GM19193 (cell line): ENCODE measurements around the gene LMNB1.

Experiments
- POLR2A ChIP-seq: IDR thresholded peaks from 4 replicates; pipeline ENCODE4 v1.6.1; 2011; ENCODE audit not compliant: insufficient read depth, insufficient read length; ENCODE audit errors: extremely low read depth

LMNB1 gene

DNA sequence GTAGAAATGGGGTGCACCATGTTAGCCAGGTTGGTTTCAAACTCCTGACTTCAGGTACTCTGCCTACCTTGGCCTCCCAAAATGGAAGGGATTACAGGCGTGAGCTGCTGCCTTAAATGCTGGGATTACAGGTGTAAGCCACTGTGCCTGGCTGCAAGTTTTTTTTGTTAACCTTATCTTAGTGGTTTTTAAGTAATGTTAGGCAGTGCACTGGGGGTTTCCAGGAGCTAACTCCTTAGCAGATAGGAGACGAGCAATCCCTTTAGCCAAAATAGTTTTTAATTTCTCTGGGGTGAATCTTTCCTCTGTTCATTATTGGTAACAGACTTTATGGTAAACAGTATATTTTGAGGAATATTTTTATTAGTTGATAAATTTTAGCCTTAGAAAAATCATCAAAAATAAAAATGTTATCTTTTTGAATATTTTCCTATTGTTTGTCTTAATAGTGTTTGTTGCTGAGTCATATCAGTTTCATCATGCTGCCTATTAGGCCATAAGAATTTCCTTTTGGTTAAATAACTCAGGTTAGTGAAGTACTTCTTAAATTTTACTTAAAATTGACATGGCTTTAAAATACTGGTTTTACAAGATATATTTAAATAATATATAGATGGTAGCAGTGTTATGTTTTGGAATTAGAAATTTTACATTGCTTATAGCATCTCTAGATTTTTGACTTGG lies 37.9 kb downstream of the LMNB1 start:
- TF ChIP-seq POLR2A, result no peak

DNA sequence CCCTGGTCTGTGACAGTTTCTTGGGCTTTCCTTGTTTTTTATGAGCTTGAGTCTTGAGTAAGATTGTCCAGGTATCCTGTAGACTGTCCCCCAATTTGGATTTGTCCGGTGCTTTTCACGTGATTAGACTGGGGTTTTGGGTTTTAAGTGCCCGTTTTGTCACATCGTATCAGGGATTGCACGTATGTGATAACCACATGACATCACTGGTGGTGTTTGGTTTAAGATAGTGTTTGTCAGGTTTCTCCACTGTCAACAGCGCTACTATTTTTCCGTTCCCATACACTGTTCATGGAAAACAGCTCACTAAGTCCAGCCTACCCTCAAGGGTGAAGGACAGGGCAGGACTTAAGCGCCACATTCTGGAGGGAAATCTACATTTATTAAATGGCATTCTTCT lies 39.7 kb downstream of the LMNB1 start:
- no peak for TF ChIP-seq POLR2A

DNA sequence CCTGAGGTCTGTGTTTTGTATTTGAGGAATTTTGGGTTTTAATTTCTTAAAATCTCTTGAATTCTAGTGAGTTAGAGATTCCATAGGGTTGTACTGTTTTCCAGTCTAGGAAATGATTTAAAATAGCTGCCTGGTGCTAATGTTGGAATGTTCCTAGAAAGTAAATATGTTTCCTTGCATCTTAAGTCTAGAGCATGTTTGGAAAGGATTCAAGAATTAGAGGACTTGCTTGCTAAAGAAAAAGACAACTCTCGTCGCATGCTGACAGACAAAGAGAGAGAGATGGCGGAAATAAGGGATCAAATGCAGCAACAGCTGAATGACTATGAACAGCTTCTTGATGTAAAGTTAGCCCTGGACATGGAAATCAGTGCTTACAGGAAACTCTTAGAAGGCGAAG lies 41.8 kb downstream of the LMNB1 start:
- TF ChIP-seq POLR2A, result no peak

DNA sequence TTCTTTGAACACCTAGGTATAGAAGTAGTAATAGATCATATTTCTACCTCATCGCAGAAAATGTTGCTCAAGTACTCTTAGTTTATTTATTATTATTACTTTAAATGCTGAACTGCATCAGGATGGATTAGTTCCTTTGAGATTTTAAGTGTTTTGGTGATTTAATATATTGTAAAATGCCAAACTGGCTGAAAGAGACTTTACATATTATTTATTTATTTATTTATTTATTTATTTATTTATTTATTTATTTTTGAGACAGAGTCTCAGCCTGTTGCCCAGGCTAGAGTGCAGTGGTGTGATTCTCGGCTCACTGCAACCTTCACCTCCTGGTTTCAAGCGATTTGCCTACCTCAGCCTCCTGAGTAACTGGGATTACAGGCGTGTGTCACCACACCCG lies 42.3 kb downstream of the LMNB1 start:
- TF ChIP-seq POLR2A, result no peak

DNA sequence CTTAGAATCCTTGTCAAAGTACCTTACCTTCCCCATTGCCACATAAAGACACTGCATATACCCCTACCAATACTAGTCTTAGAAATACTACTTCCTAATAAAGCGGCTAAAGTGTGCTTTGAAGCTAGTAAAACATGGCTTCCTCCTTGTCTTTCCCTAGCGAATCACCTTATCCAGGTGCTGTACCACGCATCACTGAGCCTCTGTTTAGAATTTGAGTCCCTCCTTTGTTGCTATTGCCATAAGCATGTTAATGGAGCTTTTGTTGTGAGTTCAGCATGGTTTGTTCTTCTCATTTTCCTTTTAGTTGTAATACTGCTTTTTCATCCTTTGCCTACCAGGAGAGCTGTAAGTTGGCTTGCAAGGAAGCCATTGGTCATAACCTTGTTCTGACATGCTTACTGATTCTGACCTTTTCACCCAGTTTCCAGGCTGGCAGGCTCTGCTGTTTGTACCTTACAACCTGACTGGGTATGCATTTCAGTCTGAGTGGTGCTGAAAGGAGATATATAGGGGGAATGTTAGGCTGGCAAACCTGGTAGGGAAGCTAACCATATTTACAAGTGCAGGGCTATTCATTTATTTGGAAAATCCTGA lies 49.8 kb downstream of the LMNB1 start:
- TF ChIP-seq POLR2A, result no peak

DNA sequence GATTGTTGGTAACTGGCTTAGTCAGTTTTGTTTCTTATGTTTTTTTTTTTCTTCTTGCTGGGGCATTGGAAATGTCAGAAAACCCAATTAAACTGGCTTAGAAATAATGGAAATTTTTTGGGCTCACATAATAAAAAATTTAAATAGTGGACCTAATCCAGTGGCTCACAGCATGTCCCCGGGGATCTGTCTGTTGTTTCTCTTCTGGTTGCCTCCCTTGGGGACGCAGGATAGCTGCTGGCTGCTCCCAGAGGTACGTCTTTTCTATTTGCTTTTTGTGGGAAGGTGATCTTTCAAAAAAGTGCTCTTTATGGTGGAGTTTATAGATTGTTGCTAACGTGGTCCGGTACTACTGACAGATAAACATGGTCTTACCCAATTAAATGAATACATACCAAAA lies 52.2 kb downstream of the LMNB1 start:
- TF ChIP-seq POLR2A, result no peak

DNA sequence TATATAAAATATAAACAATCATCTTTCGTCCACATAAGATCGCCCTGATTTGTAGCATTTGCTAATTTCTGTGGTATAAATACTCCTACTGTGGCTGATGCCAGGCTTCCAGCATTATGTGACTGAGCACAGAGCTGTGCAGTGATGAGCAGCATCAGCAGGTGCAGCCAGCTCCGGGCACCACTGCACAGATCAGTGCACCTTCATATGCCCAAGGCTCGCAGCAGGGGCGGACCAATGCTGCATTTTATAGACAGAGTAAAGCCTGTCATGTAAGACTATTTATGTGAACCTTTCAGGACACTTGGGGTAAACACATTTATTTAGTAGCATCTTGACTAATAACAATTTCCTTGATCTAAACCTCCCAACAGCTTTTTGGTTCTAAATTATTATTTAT lies 53.1 kb downstream of the LMNB1 start:
- TF ChIP-seq POLR2A, result no peak

DNA sequence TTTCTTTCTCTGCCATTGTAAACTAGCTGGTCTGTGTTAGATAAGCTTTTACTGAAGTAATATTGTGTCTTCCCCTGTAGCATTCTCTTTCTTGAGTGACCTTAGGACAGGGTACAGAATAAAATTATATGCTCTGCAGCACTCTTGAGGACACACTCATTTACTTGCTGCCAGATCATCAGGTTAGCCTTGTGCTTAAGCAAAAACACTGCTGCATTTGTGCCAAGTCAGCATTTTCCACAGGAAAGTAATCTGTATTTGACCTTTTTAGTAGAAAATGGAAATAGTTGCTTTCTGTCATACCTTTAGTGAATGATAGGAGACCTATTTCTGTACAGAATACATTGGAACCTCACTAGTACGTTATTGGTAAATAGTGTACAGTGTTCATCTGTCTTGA lies 54.2 kb downstream of the LMNB1 start:
- TF ChIP-seq POLR2A, result no peak

DNA sequence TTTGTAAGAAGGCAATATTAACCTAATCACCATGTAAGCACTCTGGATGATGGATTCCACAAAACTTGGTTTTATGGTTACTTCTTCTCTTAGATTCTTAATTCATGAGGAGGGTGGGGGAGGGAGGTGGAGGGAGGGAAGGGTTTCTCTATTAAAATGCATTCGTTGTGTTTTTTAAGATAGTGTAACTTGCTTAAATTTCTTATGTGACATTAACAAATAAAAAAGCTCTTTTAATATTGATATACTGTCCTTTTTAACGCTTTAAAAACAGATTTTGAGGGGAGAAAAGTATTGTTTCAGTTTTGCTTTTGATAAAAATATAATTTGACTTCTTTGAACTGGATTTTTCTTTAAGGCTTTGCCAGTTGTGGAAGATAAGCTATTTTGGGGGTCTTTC lies 59.8 kb downstream of the LMNB1 start:
- no peak for TF ChIP-seq POLR2A

DNA sequence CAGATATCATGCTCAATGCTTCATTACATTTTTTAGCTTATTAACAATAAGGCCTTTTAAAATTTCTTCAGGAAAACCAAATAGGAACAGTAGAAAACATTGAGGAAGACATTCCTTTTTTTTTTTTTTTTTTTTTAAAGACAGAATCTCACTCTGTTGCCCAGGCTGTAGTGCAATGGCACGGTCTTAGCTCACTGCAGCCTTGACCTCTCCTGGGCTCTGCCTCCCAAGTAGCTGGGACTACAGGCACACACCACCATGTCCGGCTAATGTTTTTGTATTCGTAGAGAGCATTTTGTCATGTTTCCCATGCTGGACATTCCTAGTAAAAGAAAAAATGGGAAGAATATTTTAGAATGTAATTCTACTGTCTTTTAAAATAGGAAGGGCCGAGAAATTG lies 60.3 kb downstream of the LMNB1 start:
- TF ChIP-seq POLR2A, result no peak

DNA sequence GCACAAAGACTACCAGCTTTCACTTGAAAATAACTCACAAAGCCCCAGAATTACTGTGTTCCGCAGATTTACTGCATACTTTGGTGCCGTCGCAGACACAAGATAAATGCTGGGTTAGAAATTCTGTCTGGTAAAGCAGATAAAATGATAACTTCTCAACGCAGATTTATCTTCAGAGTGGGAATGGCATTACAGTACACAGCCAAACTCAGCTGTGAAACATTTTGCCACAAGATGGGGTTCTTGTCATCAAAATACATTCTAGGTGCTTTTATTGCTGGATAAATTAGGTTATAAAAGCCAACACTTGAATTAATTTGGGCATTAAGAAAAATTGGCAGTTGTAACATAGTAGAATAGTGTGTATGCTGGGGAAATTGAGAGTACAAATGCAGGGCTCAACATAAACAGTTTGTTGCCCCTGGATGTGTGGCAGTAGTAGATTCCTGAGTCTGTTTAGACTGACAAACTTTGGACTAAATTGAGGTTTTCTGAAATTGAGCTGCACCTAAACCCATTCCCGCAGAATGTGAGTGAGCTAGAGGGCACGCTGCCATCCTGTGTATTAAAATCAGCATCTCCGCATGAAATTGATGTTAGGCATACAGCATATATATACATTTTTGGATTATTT lies 61.1 kb downstream of the LMNB1 start:
- no peak for TF ChIP-seq POLR2A

DNA sequence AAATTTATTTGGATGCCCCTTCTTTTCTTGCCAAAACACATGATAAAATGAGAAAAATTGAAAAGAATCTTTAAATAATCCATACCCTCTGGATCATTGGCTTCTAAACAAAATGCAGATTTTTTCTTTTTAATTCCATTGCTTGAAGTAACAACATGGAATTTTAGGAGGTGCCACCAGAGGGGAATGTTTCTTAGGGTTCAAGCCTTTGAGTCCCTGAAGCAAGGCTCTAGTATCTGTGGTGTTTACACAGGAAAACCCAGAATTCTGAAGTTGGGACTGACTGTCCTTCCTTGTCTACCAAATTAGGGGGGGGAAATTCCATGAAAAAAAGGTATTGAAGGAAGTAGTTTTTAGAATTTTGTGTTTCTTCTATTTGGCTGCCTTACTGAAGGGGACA lies 69.4 kb downstream of the LMNB1 start:
- no peak for TF ChIP-seq POLR2A

DNA sequence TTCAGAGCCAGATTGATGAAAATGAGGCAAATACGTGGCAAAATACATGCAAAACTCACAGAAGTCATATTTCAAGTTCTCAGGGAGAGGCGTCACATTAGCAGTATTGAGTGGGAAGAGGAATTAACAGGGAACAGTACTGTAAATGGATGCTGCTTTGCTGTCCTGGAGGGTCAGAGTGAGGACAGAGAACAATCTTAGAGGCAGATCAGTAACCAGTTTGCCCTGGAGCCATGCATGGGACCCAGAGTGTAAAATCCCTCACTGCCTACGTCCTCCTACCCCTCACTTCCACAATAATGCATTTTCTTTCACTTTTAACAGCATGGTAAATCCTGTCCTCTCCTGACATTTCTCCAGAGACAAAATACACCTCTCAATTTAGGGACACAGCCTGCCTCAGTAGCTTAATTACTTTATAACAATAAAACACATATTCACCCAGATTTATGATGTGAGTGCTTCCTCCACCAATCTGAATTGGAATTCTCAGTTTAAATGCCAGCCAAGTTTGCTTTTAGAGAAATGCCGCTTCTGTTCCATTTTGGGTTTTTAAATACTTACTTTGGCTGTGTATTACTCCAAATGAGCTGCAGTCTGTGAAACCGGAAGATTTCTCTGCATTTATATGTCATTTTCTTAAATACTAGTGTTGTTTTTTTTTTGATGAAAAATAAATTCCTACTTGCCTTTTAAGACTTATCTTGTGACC lies 70.0 kb downstream of the LMNB1 start:
- no peak for TF ChIP-seq POLR2A

DNA sequence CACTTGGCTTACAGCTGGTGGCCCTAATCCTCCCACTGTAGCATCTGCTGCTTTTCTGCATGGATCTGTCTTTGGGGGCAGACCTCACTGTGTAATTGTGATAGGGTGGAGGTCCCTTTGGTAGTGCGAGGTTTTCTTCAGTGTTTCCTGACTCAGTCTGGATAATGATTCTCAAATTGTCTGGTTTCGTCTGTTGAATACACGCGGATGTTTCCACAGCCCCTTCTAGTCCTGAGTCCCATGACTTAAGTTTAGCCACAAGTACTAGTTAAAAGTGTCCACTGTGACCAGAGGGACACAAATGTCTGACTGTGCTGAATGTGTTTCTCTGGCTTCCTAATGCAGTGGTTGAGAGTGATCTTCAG lies 70.5 kb downstream of the LMNB1 start:
- TF ChIP-seq POLR2A, result no peak

DNA sequence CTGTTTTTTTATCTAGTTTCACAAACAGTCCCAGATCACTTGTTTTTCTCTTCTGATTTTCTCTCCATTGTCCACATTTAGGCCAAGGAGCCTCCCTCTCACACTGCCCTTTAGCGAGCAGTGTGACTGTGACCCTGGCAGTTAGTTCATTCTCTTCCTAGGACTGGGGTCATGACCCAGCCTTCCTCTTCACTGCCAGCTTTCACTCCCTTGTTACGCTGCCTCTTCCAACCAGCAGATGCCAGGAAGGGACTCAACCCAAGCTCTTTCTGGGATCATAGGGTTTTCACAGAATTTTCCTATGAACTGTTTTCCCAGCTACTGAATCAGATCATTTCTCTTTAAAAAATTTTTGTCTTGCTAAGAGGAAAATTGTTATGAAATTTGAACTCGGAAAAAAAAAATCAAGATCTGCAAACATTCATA lies 70.9 kb downstream of the LMNB1 start:
- TF ChIP-seq POLR2A, result no peak

DNA sequence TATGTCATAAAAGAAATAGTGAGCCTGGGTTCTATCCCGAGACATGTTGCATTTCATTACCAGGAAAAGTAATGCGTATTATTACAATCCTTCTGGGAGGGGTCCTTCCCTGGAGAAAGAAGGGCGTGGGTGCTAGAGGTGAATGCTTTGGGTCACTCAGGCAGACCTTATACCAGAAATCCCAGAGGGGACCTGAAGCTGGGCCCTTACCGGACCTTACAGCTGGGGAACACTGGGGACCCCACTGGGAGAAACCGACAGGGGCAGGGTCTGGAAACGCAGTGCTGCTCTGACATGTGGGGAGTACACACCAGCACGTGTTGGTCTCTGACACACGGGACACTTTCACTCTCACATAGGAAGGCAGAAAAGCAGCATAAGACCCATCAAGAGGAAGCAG lies 71.3 kb downstream of the LMNB1 start:
- no peak for TF ChIP-seq POLR2A
